Stimulated activated CD4-positive, alpha-beta T cell treated with anti-CD3 and anti-CD28 coated beads, Interleukin-12 subunit alpha, Interleukin-12 subunit beta, amount 100 ng/mL, for 24 hours (primary cell): Measurements from ENCODE around the gene PGM5.

Experiments
- DNase-seq, 2 experiments: peaks; one replicate each; pipeline ENCODE4 v3.0.0-alpha.2; 2020; ENCODE audit warnings: low read depth in 2 of 2

Gene PGM5

GRCh38 chr9:68495247-68495646, 138.8 kb downstream of the PGM5 start:
- no peak for DNase-seq

- DNase-seq = no peak
Measured at GRCh38 chr9:68496356-68496755, 139.9 kb downstream of the PGM5 start.

GRCh38 chr9:68497629-68498028, 141.2 kb downstream of the PGM5 start:
- DNase-seq = no peak

- DNase-seq = no peak
Measured at GRCh38 chr9:68498816-68499215, 142.4 kb downstream of the PGM5 start.

GRCh38 chr9:68500457-68501381, 144.3 kb downstream of the PGM5 start:
- no peak for DNase-seq

- DNase-seq = no peak
Measured at GRCh38 chr9:68502279-68502678, 145.9 kb downstream of the PGM5 start.

- no peak for DNase-seq
Measured at GRCh38 chr9:68505681-68506409, 149.4 kb downstream of the PGM5 start.

- DNase-seq = no peak
Measured at GRCh38 chr9:68506551-68506950, 150.1 kb downstream of the PGM5 start.

GRCh38 chr9:68507130-68507805, 150.9 kb downstream of the PGM5 start:
- DNase-seq = no peak

GRCh38 chr9:68507806-68508145, 151.4 kb downstream of the PGM5 start:
- DNase-seq = no peak

- no peak for DNase-seq
Measured at GRCh38 chr9:68508547-68508946, 152.1 kb downstream of the PGM5 start.

GRCh38 chr9:68509689-68510088, 153.3 kb downstream of the PGM5 start:
- no peak for DNase-seq

GRCh38 chr9:68513385-68513784, 157.0 kb downstream of the PGM5 start:
- no peak for DNase-seq

- DNase-seq = no peak
Measured at GRCh38 chr9:68513981-68514380, 157.6 kb downstream of the PGM5 start.

- DNase-seq = no peak
Measured at GRCh38 chr9:68515326-68516017, 159.1 kb downstream of the PGM5 start.

GRCh38 chr9:68522131-68522530, 165.7 kb downstream of the PGM5 start:
- DNase-seq = no peak

- no peak for DNase-seq
Measured at GRCh38 chr9:68522954-68523353, 166.5 kb downstream of the PGM5 start.

GRCh38 chr9:68523367-68523936, 167.0 kb downstream of the PGM5 start:
- no peak for DNase-seq

GRCh38 chr9:68530618-68531017, 174.2 kb downstream of the PGM5 start:
- no peak for DNase-seq

- no peak for DNase-seq
Measured at GRCh38 chr9:68532131-68532530, 175.7 kb downstream of the PGM5 start.

GRCh38 chr9:68533678-68534077, 177.3 kb downstream of the PGM5 start:
- DNase-seq = no peak
